ENCODE measurements around the gene HAGH.

HAGH gene

DNA sequence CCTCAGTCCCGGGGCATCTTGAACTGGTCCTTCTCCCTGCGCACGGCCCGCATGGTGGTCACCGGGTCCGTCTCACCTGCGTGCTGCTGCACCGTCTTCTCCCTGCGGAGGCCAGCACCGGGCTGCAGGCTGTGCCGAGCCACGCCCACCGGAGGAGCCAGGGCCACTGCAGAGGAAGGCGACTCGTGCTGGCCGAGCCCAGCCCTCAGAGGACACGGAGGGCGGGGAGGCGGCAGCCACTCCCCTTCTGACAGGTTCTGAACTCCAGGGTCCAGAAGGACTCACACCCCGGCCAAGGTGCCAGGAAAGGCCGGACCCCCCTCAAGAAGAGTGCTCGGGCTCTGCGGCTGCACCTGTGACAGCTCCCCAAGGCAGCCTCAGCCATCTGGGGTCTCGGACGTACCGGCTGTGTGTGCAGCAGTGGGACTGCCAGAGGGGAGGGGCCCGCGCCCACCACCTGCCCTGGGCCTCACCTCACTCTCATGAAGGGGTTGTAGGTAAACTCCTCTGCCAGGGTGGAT, 17.3 kb downstream of the HAGH start:
- Histone ChIP-seq H3K4me3 (ENCODE audit: low read length) (no peak overlapping the region), H3K9me2 (replicated peaks; ENCODE audit: control insufficient read depth, low read length) (no peaks in the 10 kb centered on the region), H4K20me1 (ENCODE audit: control insufficient read depth, insufficient read depth, low read depth, low read length) (no peaks in the 10 kb centered on the region), H3F3A (ENCODE audit: control insufficient read depth, insufficient read depth) (no peaks in the 10 kb centered on the region), H3K27me3 (ENCODE audit: control insufficient read depth, low read length) (no peaks in the 10 kb centered on the region), H3K4me1 (ENCODE audit: control insufficient read depth, low read length) (no peaks in the 10 kb centered on the region), H3K27ac (ENCODE audit: low read depth, low read length) (no peak overlapping the region), H3K79me2 (ENCODE audit: control insufficient read depth, low read length) (no peaks in the 10 kb centered on the region), H3K9me3 (ENCODE audit: control insufficient read depth, insufficient read depth, low read length) (no peaks in the 10 kb centered on the region), H3K36me3 (ENCODE audit: control insufficient read depth, low read length) (no peaks in the 10 kb centered on the region), H3K4me2 (ENCODE audit: low read length) (no peak overlapping the region)
- TF ChIP-seq, protein P1, sequence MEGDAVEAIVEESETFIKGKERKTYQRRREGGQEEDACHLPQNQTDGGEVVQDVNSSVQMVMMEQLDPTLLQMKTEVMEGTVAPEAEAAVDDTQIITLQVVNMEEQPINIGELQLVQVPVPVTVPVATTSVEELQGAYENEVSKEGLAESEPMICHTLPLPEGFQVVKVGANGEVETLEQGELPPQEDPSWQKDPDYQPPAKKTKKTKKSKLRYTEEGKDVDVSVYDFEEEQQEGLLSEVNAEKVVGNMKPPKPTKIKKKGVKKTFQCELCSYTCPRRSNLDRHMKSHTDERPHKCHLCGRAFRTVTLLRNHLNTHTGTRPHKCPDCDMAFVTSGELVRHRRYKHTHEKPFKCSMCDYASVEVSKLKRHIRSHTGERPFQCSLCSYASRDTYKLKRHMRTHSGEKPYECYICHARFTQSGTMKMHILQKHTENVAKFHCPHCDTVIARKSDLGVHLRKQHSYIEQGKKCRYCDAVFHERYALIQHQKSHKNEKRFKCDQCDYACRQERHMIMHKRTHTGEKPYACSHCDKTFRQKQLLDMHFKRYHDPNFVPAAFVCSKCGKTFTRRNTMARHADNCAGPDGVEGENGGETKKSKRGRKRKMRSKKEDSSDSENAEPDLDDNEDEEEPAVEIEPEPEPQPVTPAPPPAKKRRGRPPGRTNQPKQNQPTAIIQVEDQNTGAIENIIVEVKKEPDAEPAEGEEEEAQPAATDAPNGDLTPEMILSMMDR (IDR thresholded peaks at IDR 0.05; ENCODE audit: low read depth, low read length, poor library complexity, severe bottlenecking) = no peak

DNA sequence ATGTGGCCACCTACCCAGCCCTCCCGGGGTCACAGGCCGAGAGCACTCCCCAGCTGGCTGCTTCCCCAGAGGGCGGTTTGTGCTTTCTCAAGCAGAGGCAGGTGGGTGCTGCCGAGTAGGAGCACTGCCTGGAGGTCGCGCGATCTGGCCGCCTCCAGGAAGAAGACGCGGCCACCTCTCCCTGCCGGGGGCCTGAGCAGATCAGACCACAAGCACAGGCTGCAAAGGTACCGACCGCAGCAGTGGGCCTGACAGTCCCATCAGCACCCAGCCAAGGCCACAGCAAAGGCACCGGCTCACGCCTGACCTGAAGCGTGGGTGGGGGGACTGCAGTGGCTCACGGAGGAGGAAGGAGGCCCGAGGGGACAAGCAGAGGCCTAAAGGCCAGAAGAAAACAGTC, 17.9 kb downstream of the HAGH start:
- no peak overlapping the region for H3K4me3 ChIP-seq (ENCODE audit: low read length)
- H3K9me3 ChIP-seq (ENCODE audit: control insufficient read depth, insufficient read depth, low read length) = no peaks in the 10 kb centered on the region
- no peaks in the 10 kb centered on the region for H3K4me1 ChIP-seq (ENCODE audit: control insufficient read depth, low read length)
- TF ChIP-seq EZH2phosphoT487 (IDR thresholded peaks at IDR 0.05; ENCODE audit: borderline replicate concordance, low read length) = no peak
- TF ChIP-seq, protein P1 (IDR thresholded peaks at IDR 0.05; ENCODE audit: low read depth, low read length, poor library complexity, severe bottlenecking) = no peak
- no peaks in the 10 kb centered on the region for H3K79me2 ChIP-seq (ENCODE audit: control insufficient read depth, low read length)
- H3F3A ChIP-seq (ENCODE audit: control insufficient read depth, insufficient read depth) = no peaks in the 10 kb centered on the region
- H3K9me2 ChIP-seq (replicated peaks; ENCODE audit: control insufficient read depth, low read length) = no peaks in the 10 kb centered on the region
- H4K20me1 ChIP-seq (ENCODE audit: control insufficient read depth, insufficient read depth, low read depth, low read length) = no peaks in the 10 kb centered on the region
- H3K36me3 ChIP-seq (ENCODE audit: control insufficient read depth, low read length) = no peaks in the 10 kb centered on the region
- no peak overlapping the region for H3K27ac ChIP-seq (ENCODE audit: low read depth, low read length)
- no peaks in the 10 kb centered on the region for H3K27me3 ChIP-seq (ENCODE audit: control insufficient read depth, low read length)
- H3K4me2 ChIP-seq (ENCODE audit: low read length) = no peak overlapping the region

DNA sequence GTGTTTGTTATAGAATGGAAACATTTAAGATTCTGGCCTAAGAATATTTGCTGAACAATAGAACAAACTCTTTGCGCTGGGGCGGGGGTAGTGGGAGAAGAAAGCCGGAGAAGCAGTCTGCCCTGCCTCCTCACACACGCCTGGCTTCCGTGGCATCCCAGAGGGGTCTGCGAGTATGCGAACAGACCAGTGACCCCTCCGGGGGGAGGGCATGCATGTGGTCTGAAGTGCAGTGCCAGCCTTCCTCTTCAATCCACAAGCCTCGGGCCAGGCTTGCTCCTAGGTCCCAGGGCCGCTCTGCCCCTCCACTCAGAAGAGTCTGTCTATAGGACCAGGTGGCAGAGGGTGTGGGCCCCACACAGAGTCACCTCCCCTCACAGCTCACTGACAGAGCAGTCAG, 19.0 kb downstream of the HAGH start:
- Histone ChIP-seq H3F3A (ENCODE audit: control insufficient read depth, insufficient read depth) (no peaks in the 10 kb centered on the region), H3K27ac (ENCODE audit: low read depth, low read length) (no peak overlapping the region), H3K4me2 (ENCODE audit: low read length) (no peak overlapping the region), H3K4me3 (ENCODE audit: low read length) (no peak overlapping the region), H3K27me3 (ENCODE audit: control insufficient read depth, low read length) (no peaks in the 10 kb centered on the region), H4K20me1 (ENCODE audit: control insufficient read depth, insufficient read depth, low read depth, low read length) (no peaks in the 10 kb centered on the region), H3K9me2 (replicated peaks; ENCODE audit: control insufficient read depth, low read length) (no peaks in the 10 kb centered on the region), H3K36me3 (ENCODE audit: control insufficient read depth, low read length) (no peaks in the 10 kb centered on the region), H3K9me3 (ENCODE audit: control insufficient read depth, insufficient read depth, low read length) (no peaks in the 10 kb centered on the region), H3K4me1 (ENCODE audit: control insufficient read depth, low read length) (no peaks in the 10 kb centered on the region), H3K79me2 (ENCODE audit: control insufficient read depth, low read length) (no peaks in the 10 kb centered on the region)
- TF ChIP-seq, protein P1 (IDR thresholded peaks at IDR 0.05; ENCODE audit: low read depth, low read length, poor library complexity, severe bottlenecking) = no peak
- no peak for TF ChIP-seq EZH2phosphoT487 (IDR thresholded peaks at IDR 0.05; ENCODE audit: borderline replicate concordance, low read length)

Data from DOHH2 (cell line).